GM18499 (cell line): ENCODE data around the gene NUDT8.
"Not testable (repeated sequence)": the region's sequence is repeated elsewhere in the genome, so short reads cannot be mapped to it uniquely, and the experiment has no call there.

Experiments used
- ATAC-seq: cut with Tn5 transposase; IDR thresholded peaks from one replicate; pipeline ENCODE4 v1.9.1; 2021; ENCODE audit warnings: moderate number of reproducible peaks; ENCODE audit not compliant: insufficient read depth, unreplicated experiment

Gene NUDT8

GRCh38 chr11:67644042-67644441 lies 14.3 kb upstream of the NUDT8 start:
- no peak for ATAC-seq

- ATAC-seq = no peak
Measured at GRCh38 chr11:67642173-67643120, 12.7 kb upstream of the NUDT8 start.

GRCh38 chr11:67641338-67642172 lies 11.8 kb upstream of the NUDT8 start:
- no peak for ATAC-seq

GRCh38 chr11:67640758-67641337 lies 11.1 kb upstream of the NUDT8 start:
- no peak for ATAC-seq

GRCh38 chr11:67640021-67640757 lies 10.5 kb upstream of the NUDT8 start:
- no peak for ATAC-seq

- ATAC-seq = no peak
Measured at GRCh38 chr11:67639438-67639859, 9.7 kb upstream of the NUDT8 start, which contains the start of gene TBX10. Gene TBX10 (minus strand): TSS chr11:67639763. CDS start chr11:67639472, 291 bp downstream.

GRCh38 chr11:67638535-67639437 lies 9.0 kb upstream of the NUDT8 start:
- no peak for ATAC-seq

GRCh38 chr11:67637441-67637840 lies 7.7 kb upstream of the NUDT8 start:
- not testable (repeated sequence) for ATAC-seq

GRCh38 chr11:67636962-67637361 lies 7.2 kb upstream of the NUDT8 start:
- ATAC-seq = no peak

GRCh38 chr11:67635231-67635521 lies 5.4 kb upstream of the NUDT8 start:
- no peak for ATAC-seq

- no peak for ATAC-seq
Measured at GRCh38 chr11:67634366-67635230, 4.9 kb upstream of the NUDT8 start.

GRCh38 chr11:67633758-67634365 lies 4.1 kb upstream of the NUDT8 start:
- ATAC-seq = no peak

GRCh38 chr11:67632982-67633755 lies 3.4 kb upstream of the NUDT8 start:
- ATAC-seq = no peak

GRCh38 chr11:67632175-67632981 lies 2.6 kb upstream of the NUDT8 start:
- ATAC-seq = no peak

GRCh38 chr11:67631853-67632174 lies 2.1 kb upstream of the NUDT8 start:
- ATAC-seq = no peak

- ATAC-seq = no peak
Measured at GRCh38 chr11:67631411-67631810, 1.7 kb upstream of the NUDT8 start.

GRCh38 chr11:67630943-67631331 lies 1.2 kb upstream of the NUDT8 start:
- ATAC-seq = no peak
